ENCODE results near the gene NDUFC1. TPM values are rescaled to one million over a fixed set of nuclear protein-coding genes. Genes with fewer than 3 reads are reported as not detected.
"Not testable (repeated sequence)": the region's sequence is repeated elsewhere in the genome, so short reads cannot be mapped to it uniquely, and the experiment has no call there.

The NDUFC1 gene
- total RNA-seq, 1 experiment from 2014 or later: 61.7 TPM

GRCh38 chr4:139315221-139315675 is 13.0 kb upstream of the NDUFC1 start:
- Mint-ChIP-seq H3K4me1 (peaks cover 57% of the 10 kb centered on the region), H3K27ac (peak overlapping the region; percentile 58), H3K4me3 (no peak overlapping the region), H3K9me3 (no peaks in the 10 kb centered on the region), H3K27me3 (ENCODE audit: low read depth) (no peaks in the 10 kb centered on the region), H3K36me3 (0 out of 2 replicates have a peak, but pooled peaks cover 3% of the 10 kb centered on the region)
- POLR2A ChIA-PET: no interaction called here
- DNase-seq (ENCODE audit: low spot score) (no peak), ATAC-seq (peak; percentile 19; the same call in 1 of the 2 replicates)
- CTCF ChIA-PET: interaction anchor here (1.1 kb wide), 1 partner anchor 19 kb away, joined by 5 read pairs; no protein-coding TSS in a partner anchor
- TF ChIP-seq, protein P1, sequence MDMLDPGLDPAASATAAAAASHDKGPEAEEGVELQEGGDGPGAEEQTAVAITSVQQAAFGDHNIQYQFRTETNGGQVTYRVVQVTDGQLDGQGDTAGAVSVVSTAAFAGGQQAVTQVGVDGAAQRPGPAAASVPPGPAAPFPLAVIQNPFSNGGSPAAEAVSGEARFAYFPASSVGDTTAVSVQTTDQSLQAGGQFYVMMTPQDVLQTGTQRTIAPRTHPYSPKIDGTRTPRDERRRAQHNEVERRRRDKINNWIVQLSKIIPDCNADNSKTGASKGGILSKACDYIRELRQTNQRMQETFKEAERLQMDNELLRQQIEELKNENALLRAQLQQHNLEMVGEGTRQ (CRISPR knock-in tag; IDR thresholded peaks at IDR 0.05): no peak
- TF ChIP-seq FOXK1 (CRISPR knock-in tag; IDR thresholded peaks at IDR 0.05): no peak
- TF ChIP-seq NFYB (CRISPR knock-in tag; conservative IDR thresholded peaks at IDR 0.05; ENCODE audit: low read depth): no peak

DNA sequence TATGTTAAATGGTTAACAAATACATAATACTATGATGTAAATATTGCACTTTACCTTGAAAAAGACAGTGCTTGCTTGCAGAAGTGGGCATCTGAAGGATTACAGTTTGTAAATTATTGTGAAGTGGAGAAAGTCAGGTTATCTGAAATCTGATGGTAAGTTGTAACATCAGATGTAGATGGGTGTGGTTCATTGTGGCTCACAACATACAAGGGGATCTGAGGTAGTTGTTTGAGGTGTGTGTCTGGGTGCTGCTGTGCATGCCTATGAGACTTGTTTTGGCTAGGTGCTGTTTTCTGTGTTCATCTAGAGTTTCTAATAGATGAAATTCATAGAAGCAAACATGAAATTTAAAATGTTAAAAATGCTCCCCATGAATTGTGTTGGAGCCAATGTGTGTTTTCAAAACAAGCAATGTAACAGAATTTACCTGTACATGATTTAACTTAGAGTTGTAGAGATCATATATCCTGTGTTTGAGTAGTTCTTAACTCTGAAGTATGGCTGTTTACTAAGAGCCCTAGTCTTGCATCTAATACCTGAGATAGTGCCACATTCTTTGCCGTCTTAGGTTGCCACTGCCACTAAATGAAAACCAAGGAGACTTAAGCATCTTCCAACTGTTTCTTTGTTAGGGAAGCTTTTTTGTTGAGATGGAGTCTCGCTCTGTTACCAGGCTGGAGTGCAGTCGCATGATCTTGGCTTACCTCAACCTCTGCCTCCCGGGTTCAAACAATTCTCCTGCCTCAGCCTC is 11.9 kb upstream of the NDUFC1 start:
- peak overlapping the region; percentile 26 for H3K4me3 Mint-ChIP-seq
- CTCF ChIA-PET: interaction anchor here (1.1 kb wide), 1 partner anchor 18 kb away, joined by 5 read pairs; no protein-coding TSS in a partner anchor
- H3K27me3 Mint-ChIP-seq (ENCODE audit: low read depth): no peaks in the 10 kb centered on the region
- TF ChIP-seq HMGA2 (CRISPR knock-in tag; IDR thresholded peaks at IDR 0.05) (no peak), ZMAT4 (CRISPR knock-in tag; IDR thresholded peaks at IDR 0.05) (no peak), ZNF425 (CRISPR knock-in tag; conservative IDR thresholded peaks at IDR 0.05) (0 out of 2 replicates have a peak, but pooled peaks have one; percentile 19), TEAD4 (CRISPR knock-in tag; IDR thresholded peaks at IDR 0.05) (no peak), ETV6 (CRISPR knock-in tag; IDR thresholded peaks at IDR 0.05) (no peak)
- TF ChIP-seq, protein P2, sequence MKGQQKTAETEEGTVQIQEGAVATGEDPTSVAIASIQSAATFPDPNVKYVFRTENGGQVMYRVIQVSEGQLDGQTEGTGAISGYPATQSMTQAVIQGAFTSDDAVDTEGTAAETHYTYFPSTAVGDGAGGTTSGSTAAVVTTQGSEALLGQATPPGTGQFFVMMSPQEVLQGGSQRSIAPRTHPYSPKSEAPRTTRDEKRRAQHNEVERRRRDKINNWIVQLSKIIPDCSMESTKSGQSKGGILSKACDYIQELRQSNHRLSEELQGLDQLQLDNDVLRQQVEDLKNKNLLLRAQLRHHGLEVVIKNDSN (CRISPR knock-in tag; IDR thresholded peaks at IDR 0.05): no peak
- TF ChIP-seq, protein P3, sequence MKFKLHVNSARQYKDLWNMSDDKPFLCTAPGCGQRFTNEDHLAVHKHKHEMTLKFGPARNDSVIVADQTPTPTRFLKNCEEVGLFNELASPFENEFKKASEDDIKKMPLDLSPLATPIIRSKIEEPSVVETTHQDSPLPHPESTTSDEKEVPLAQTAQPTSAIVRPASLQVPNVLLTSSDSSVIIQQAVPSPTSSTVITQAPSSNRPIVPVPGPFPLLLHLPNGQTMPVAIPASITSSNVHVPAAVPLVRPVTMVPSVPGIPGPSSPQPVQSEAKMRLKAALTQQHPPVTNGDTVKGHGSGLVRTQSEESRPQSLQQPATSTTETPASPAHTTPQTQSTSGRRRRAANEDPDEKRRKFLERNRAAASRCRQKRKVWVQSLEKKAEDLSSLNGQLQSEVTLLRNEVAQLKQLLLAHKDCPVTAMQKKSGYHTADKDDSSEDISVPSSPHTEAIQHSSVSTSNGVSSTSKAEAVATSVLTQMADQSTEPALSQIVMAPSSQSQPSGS (CRISPR knock-in tag; IDR thresholded peaks at IDR 0.05; ENCODE audit: borderline replicate concordance, low read depth): no peak
- no peak for DNase-seq (ENCODE audit: low spot score)
- no peaks in the 10 kb centered on the region for H3K9me3 Mint-ChIP-seq
- H3K4me1 Mint-ChIP-seq: peaks cover 62% of the 10 kb centered on the region
- peak overlapping the region; percentile 93 for H3K27ac Mint-ChIP-seq
- POLR2A ChIA-PET: interaction anchor here (0.5 kb wide), 1 partner anchor 193 kb away, joined by 6 read pairs; no protein-coding TSS in a partner anchor
- H3K36me3 Mint-ChIP-seq: no peaks in the 10 kb centered on the region
- peak; percentile 65 for ATAC-seq

GRCh38 chr4:139313414-139313813 is 11.1 kb upstream of the NDUFC1 start:
- DNase-seq (ENCODE audit: low spot score); H3K27me3 Mint-ChIP-seq (ENCODE audit: low read depth); H3K9me3 Mint-ChIP-seq; H3K36me3 Mint-ChIP-seq; POLR2A ChIA-PET: not testable (repeated sequence)
- Mint-ChIP-seq H3K4me1 (peaks cover 63% of the 10 kb centered on the region), H3K27ac (peak overlapping the region; percentile 94), H3K4me3 (peak overlapping the region; percentile 26)
- CTCF ChIA-PET: interaction anchor here (1.1 kb wide), 1 partner anchor 283 kb away, joined by 3 read pairs; no protein-coding TSS in a partner anchor
- peak; percentile 13; the same call in 1 of the 2 replicates for ATAC-seq

Data from WTC11 (cell line).